IMR-90 (cell line): ENCODE measurements around the gene PRRG1. TPM values are rescaled to one million over a fixed set of nuclear protein-coding genes. Genes with fewer than 3 reads are reported as not detected.

Experiments
- ATAC-seq: fragments of 200-7000 bp; cut with Tn5 transposase; 2 replicates; pipeline ENCODE4 v1.9.1; 2020; ENCODE audit warnings: low read depth, mild to moderate bottlenecking, moderate library complexity
- BruUV-seq: library from RNA; stranded (reverse); fragments of 400-500 nt; replicated peaks from 2 replicates; lab custom pipeline; 2021; lab: Mats Ljungman, UMichigan
- CTCF ChIA-PET: fragments of 300-600 bp; formaldehyde crosslinking; extraction: SDS; loops from one replicate; lab custom pipeline; 2021; ENCODE audit warnings: antibody characterized with exemption; lab: Yijun Ruan, JAX
- POLR2A ChIA-PET: fragments of 300-600 bp; sonication (Branson Sonifier 250); formaldehyde crosslinking; loops from one replicate; lab custom pipeline; 2022; ENCODE audit warnings: antibody characterized with exemption; ENCODE audit not compliant: unreplicated experiment; lab: Charles Lee
- DNase-seq: peaks from one replicate; pipeline ENCODE4 v3.0.0; 2013
- H2AFZ ChIP-seq: replicated peaks from 2 replicates; pipeline ENCODE3; 2013; ENCODE audit warnings: low read length, mild to moderate bottlenecking; ENCODE audit not compliant: poor library complexity
- H2AK5ac ChIP-seq: 2 replicates; pipeline ENCODE4 v1.6.1; 2013; ENCODE audit warnings: low read depth, low read length, inconsistent platforms
- H2AK9ac ChIP-seq: replicated peaks from 2 replicates; pipeline ENCODE3; 2013; ENCODE audit warnings: mild to moderate bottlenecking, low read depth, low read length, moderate library complexity; ENCODE audit not compliant: poor library complexity
- H2BK120ac ChIP-seq: 2 replicates; pipeline ENCODE4 v1.6.1; 2013; ENCODE audit warnings: low read depth, low read length, inconsistent platforms
- H2BK15ac ChIP-seq: 3 replicates; pipeline ENCODE4 v1.6.1; 2013; ENCODE audit warnings: low read depth, low read length, inconsistent platforms
- H2BK20ac ChIP-seq: 2 replicates; pipeline ENCODE4 v1.6.1; 2013; ENCODE audit warnings: low read depth, mild to moderate bottlenecking, inconsistent platforms, low read length, moderate library complexity
- H2BK5ac ChIP-seq: 2 replicates; pipeline ENCODE4 v1.6.1; 2013; ENCODE audit warnings: mild to moderate bottlenecking, low read depth, low read length, inconsistent platforms; ENCODE audit not compliant: poor library complexity, severe bottlenecking
- H3K14ac ChIP-seq: replicated peaks from 2 replicates; pipeline ENCODE4 v1.6.1; 2013; ENCODE audit warnings: low read depth, low read length, inconsistent platforms
- H3K18ac ChIP-seq: 2 replicates; pipeline ENCODE4 v1.6.1; 2013; ENCODE audit warnings: low read depth, low read length, control low read depth
- H3K23ac ChIP-seq: 2 replicates; pipeline ENCODE4 v1.6.1; 2013; ENCODE audit warnings: low read depth, low read length, inconsistent platforms
- H3K27ac ChIP-seq: 2 replicates; pipeline ENCODE4 v1.5.1; 2013; ENCODE audit warnings: mild to moderate bottlenecking, control low read depth, low read length; ENCODE audit not compliant: insufficient read depth
- H3K27me3 ChIP-seq: 2 replicates; pipeline ENCODE4 v1.6.1; 2013; ENCODE audit warnings: low read length; ENCODE audit not compliant: control insufficient read depth, insufficient read depth
- H3K36me3 ChIP-seq: 2 replicates; pipeline ENCODE4 v1.6.1; 2013; ENCODE audit warnings: low read length, mixed read lengths; ENCODE audit not compliant: control insufficient read depth, insufficient read depth
- H3K4ac ChIP-seq: 2 replicates; pipeline ENCODE4 v1.6.1; 2013; ENCODE audit warnings: low read depth, low read length, inconsistent platforms
- H3K4me1 ChIP-seq: 2 replicates; pipeline ENCODE4 v1.6.1; 2013; ENCODE audit warnings: low read length, mixed read lengths; ENCODE audit not compliant: control insufficient read depth, insufficient read depth
- H3K4me2 ChIP-seq: 2 replicates; pipeline ENCODE4 v1.6.1; 2013; ENCODE audit warnings: low read depth, mild to moderate bottlenecking, control low read depth, low read length, moderate library complexity
- H3K4me3 ChIP-seq: 2 replicates; pipeline ENCODE4 v1.5.1; 2013; ENCODE audit warnings: low read depth, mild to moderate bottlenecking, control low read depth, low read length, moderate library complexity; ENCODE audit not compliant: insufficient read depth
- H3K56ac ChIP-seq: 2 replicates; pipeline ENCODE4 v1.6.1; 2013; ENCODE audit warnings: low read length, inconsistent platforms; ENCODE audit not compliant: insufficient read depth; ENCODE audit errors: extremely low read depth
- H3K79me1 ChIP-seq, 2 experiments: 2 replicates each; pipeline ENCODE4 v1.6.1; 2013; ENCODE audit warnings: low read length in 2 of 2, inconsistent platforms in 1 of 2, low read depth in 1 of 2
- H3K9ac ChIP-seq: 2 replicates; pipeline ENCODE4 v1.6.1; 2013; ENCODE audit warnings: low read depth, low read length, control low read depth
- H3K9me1 ChIP-seq: 2 replicates; pipeline ENCODE4 v1.6.1; 2013; ENCODE audit warnings: low read length, inconsistent platforms; ENCODE audit not compliant: insufficient read depth
- H3K9me3 ChIP-seq: 2 replicates; pipeline ENCODE4 v1.6.1; 2013; ENCODE audit warnings: low read length; ENCODE audit not compliant: control insufficient read depth, insufficient read depth
- H4K20me1 ChIP-seq: 2 replicates; pipeline ENCODE4 v1.6.1; 2013; ENCODE audit warnings: low read length, inconsistent platforms; ENCODE audit not compliant: insufficient read depth
- H4K5ac ChIP-seq: 2 replicates; pipeline ENCODE4 v1.6.1; 2013; ENCODE audit warnings: mild to moderate bottlenecking, low read depth, low read length, control low read depth
- H4K8ac ChIP-seq, 2 experiments: 2 replicates each; pipeline ENCODE4 v1.6.1; 2013; ENCODE audit warnings: low read depth in 2 of 2, low read length in 2 of 2, control low read depth in 1 of 2, inconsistent platforms in 1 of 2
- H4K91ac ChIP-seq: 2 replicates; pipeline ENCODE4 v1.6.1; 2013; ENCODE audit warnings: low read depth, low read length, inconsistent platforms; ENCODE audit not compliant: insufficient read depth
- CEBPB ChIP-seq: IDR thresholded peaks from 2 replicates; pipeline ENCODE4 v1.6.1; 2012; ENCODE audit warnings: low read depth, low read length, improper control_type of control experiment
- FOS ChIP-seq: fragments of 150-350 bp; IDR thresholded peaks from 2 replicates; pipeline ENCODE4 v1.6.1; 2016; ENCODE audit warnings: low read depth, low read length
- MXI1 ChIP-seq: IDR thresholded peaks from 2 replicates; pipeline ENCODE4 v1.6.1; 2012; ENCODE audit warnings: low read depth, mild to moderate bottlenecking, low read length, moderate library complexity, borderline replicate concordance
- NFE2L2 ChIP-seq: fragments of 150-350 bp; IDR thresholded peaks from 2 replicates; pipeline ENCODE4 v1.6.1; 2016; ENCODE audit warnings: low read depth, mild to moderate bottlenecking, low read length
- POLR2A ChIP-seq: IDR thresholded peaks from 2 replicates; pipeline ENCODE4 v1.6.1; 2012; ENCODE audit warnings: mild to moderate bottlenecking, low read depth, low read length
- RAD21 ChIP-seq: IDR thresholded peaks from 2 replicates; pipeline ENCODE4 v1.6.1; 2012; ENCODE audit warnings: low read length, improper control_type of control experiment
- RCOR1 ChIP-seq: IDR thresholded peaks from 2 replicates; pipeline ENCODE4 v1.6.1; 2012; ENCODE audit warnings: mild to moderate bottlenecking, low read length, improper control_type of control experiment; ENCODE audit not compliant: insufficient replicate concordance
- dilution Hi-C: fragments of 300-500 bp; cut with HindIII; formaldehyde crosslinking; loops from one replicate; pipeline ENCODE4 v1.14.3; 2018; ENCODE audit warnings: low sequenced_read_pairs; ENCODE audit not compliant: unreplicated experiment
- in situ Hi-C: fragments of 300-500 bp; cut with MboI; formaldehyde crosslinking; loops from 3 replicates; pipeline ENCODE4 v1.14.3; 2019; ENCODE audit warnings: low sequenced_read_pairs, inconsistent platforms, mixed read lengths
- intact Hi-C: fragments of 100-400 bp; cut with micrococcal nuclease; formaldehyde crosslinking; loops from 2 replicates; pipeline ENCODE4 v1.10.0; 2022
- polyA plus RNA-seq, 3 experiments: library from polyadenylated mRNA; depleted of rRNA; stranded (reverse); fragments of >200 nt; gene quantifications; 2 replicates each; pipeline ENCODE4 v1.2.3, GENCODE V29; 2012; ENCODE audit warnings: low replicate concordance in 1 of 3
- total RNA-seq: library from RNA; depleted of rRNA; stranded (reverse); fragments of >200 nt; gene quantifications from 2 replicates; pipeline ENCODE4 v1.2.3, GENCODE V29; 2012
- TF ChIP-seq, protein P1 (sequence below): conservative IDR thresholded peaks from 2 replicates; pipeline ENCODE4 v1.5.1; 2012; ENCODE audit warnings: mild to moderate bottlenecking, low read depth, low read length, improper control_type of control experiment

Gene PRRG1
- total and polyA plus RNA-seq, 2 of the 4 experiments (the other 2 are of a cell fraction), result 9.0 to 11.1 TPM

DNA sequence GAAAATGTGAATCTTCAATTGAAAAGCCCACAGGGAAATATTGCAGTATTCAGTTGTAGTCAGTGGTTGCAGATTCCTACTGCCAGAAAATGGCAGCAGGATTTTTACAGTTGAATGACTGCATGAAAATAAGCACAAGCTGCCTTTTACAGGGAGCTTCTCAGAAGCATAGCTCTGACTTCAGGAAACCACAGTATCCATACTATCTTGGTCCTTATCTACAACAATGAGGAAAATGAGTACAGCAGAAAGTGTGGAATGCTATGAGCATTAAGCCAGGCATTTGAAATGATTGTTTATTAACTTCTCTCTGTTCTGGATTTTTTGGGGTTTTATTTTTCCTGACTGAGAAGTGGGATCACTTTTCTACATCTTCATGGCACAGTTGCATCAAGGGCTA lies 34.6 kb upstream of the PRRG1 start:
- ATAC-seq, result peak; percentile 84
- DNase-seq, result peak; percentile 64

More for the DNA sequence above, 34.6 kb upstream of the PRRG1 start:
- H3K79me1 ChIP-seq, result no peaks in the 10 kb centered on the region
- no peak overlapping the region for H3K56ac ChIP-seq
- H3K9me3 ChIP-seq, result no peaks in the 10 kb centered on the region
- no TSS peak for BruUV-seq
- H3K9ac ChIP-seq, result no peak overlapping the region
- H2BK120ac ChIP-seq, result peak overlapping the region; percentile 74
- H4K20me1 ChIP-seq, result no peaks in the 10 kb centered on the region
- H4K5ac ChIP-seq, result peak overlapping the region; percentile 46; the same call in 1 of the 2 replicates
- H3K4me1 ChIP-seq, result peaks cover 6% of the 10 kb centered on the region
- intact Hi-C loops, result loop anchor here (2.0 kb wide), 1 partner anchor 34 kb away; the partner anchor contains the start of gene PRRG1
- POLR2A ChIA-PET, result no interaction called here
- H3K14ac ChIP-seq, result no peak overlapping the region; the same call in 1 of the 2 replicates
- peak overlapping the region; percentile 43; the same call in 1 of the 2 replicates for H3K27ac ChIP-seq
- peak overlapping the region; percentile 79 for H3K4ac ChIP-seq
- CTCF ChIA-PET, result no interaction called here
- H2AK9ac ChIP-seq, result no peak overlapping the region
- peak overlapping the region in 1 of 2 experiments; percentile 44; a peak in 2 of 4 replicates for H4K8ac ChIP-seq
- H4K91ac ChIP-seq, result peak overlapping the region; percentile 54; the same call in 1 of the 2 replicates
- H3K23ac ChIP-seq, result no peak overlapping the region
- H3K9me1 ChIP-seq, result no peaks in the 10 kb centered on the region; the same call in 1 of the 2 replicates
- H2BK20ac ChIP-seq, result peak overlapping the region; percentile 72; the same call in 1 of the 2 replicates
- H3K27me3 ChIP-seq, result 0 out of 2 replicates have a peak, but pooled peaks cover 2% of the 10 kb centered on the region
- H3K36me3 ChIP-seq, result no peaks in the 10 kb centered on the region
- H2BK5ac ChIP-seq, result peak overlapping the region; percentile 58
- H2AFZ ChIP-seq, result no peak overlapping the region
- H3K4me3 ChIP-seq, result no peak overlapping the region
- peak overlapping the region; percentile 57 for H3K18ac ChIP-seq
- no peak overlapping the region for H2AK5ac ChIP-seq
- H2BK15ac ChIP-seq, result no peak overlapping the region; the same call in 2 of the 3 replicates
- dilution Hi-C loops, result no loop called here
- TF ChIP-seq, protein P1, sequence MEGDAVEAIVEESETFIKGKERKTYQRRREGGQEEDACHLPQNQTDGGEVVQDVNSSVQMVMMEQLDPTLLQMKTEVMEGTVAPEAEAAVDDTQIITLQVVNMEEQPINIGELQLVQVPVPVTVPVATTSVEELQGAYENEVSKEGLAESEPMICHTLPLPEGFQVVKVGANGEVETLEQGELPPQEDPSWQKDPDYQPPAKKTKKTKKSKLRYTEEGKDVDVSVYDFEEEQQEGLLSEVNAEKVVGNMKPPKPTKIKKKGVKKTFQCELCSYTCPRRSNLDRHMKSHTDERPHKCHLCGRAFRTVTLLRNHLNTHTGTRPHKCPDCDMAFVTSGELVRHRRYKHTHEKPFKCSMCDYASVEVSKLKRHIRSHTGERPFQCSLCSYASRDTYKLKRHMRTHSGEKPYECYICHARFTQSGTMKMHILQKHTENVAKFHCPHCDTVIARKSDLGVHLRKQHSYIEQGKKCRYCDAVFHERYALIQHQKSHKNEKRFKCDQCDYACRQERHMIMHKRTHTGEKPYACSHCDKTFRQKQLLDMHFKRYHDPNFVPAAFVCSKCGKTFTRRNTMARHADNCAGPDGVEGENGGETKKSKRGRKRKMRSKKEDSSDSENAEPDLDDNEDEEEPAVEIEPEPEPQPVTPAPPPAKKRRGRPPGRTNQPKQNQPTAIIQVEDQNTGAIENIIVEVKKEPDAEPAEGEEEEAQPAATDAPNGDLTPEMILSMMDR, result no peak
- no peak for TF ChIP-seq MXI1
- no peak for TF ChIP-seq FOS
- TF ChIP-seq RAD21, result no peak
- no peak for TF ChIP-seq RCOR1
- no peak for TF ChIP-seq NFE2L2
- no peak for TF ChIP-seq CEBPB
- no peak for TF ChIP-seq POLR2A
- in situ Hi-C loops, result no loop called here
- peak overlapping the region; percentile 10; the same call in 1 of the 2 replicates for H3K4me2 ChIP-seq
